ENCODE data around the gene CP.
"Not testable (repeated sequence)": the region's sequence is repeated elsewhere in the genome, so short reads cannot be mapped to it uniquely, and the experiment has no call there.

Gene CP

DNA sequence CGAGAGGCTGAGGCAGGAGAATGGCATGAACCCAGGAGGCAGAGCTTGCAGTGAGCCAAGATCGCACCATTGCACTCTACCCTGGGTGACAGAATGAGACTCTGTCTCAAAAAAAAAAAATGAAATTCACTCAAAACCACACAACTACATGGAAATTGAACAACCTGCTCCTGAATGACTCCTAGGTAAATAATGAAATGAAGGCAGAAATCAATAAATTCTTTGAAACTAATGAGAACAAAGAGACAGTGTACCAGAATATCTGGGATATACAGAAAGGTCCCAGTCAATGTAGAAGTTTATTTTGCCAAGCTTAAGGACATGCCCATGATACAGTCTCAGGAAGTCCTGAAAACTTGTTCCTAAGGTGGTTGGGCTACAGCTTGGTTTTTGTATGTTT, 16.6 kb upstream of the CP start:
- H3K9me3 Mint-ChIP-seq, H3K4me3 Mint-ChIP-seq, H3K36me3 Mint-ChIP-seq, H3K27ac Mint-ChIP-seq, H3K27me3 Mint-ChIP-seq, H3K4me1 Mint-ChIP-seq: not testable (repeated sequence)

DNA sequence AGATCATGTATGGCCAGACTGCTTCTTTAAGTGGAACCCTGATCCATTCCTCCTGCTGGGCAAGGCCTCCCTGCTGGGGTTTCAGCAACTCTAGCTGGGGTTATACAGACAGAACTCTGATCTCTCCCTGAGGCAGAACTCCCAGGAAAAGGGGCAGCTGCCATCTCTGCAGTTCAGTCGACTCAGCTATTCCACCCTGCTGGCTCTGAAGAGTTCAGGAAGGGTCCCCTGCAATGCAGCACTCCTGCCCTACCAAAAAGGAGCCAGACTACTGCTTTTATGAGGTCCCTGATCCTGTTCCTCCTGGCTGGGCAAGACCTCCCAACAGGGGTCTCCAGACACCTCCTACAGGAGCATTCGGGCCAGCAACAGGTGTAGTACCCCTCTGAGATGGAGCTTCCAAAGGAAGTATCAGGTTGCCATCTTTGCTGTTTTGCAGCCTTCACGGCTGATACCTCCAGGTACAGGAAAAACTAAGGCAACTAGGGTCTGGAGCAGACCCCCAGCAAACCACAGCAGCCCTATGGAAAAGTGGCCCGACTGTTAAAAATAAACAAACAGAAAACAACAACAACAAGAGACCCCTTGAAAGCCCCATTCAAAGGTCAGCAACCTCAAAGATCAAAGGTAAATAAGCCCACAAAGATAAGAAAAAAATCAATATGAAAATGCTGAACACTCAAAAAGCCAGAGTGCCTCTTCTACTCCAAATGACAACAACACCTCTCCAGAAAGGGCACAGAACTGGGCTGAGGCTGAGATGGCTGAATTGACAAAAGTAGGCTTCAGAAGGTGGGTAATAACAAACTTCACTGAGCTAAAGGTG, 14.2 kb upstream of the CP start:
- peaks cover 5% of the 10 kb centered on the region for H3K27me3 Mint-ChIP-seq
- H3K4me1 Mint-ChIP-seq = no peaks in the 10 kb centered on the region
- H3K4me3 Mint-ChIP-seq = no peak overlapping the region
- H3K9me3 Mint-ChIP-seq = no peaks in the 10 kb centered on the region
- no peaks in the 10 kb centered on the region for H3K36me3 Mint-ChIP-seq
- H3K27ac Mint-ChIP-seq = no peak overlapping the region

DNA sequence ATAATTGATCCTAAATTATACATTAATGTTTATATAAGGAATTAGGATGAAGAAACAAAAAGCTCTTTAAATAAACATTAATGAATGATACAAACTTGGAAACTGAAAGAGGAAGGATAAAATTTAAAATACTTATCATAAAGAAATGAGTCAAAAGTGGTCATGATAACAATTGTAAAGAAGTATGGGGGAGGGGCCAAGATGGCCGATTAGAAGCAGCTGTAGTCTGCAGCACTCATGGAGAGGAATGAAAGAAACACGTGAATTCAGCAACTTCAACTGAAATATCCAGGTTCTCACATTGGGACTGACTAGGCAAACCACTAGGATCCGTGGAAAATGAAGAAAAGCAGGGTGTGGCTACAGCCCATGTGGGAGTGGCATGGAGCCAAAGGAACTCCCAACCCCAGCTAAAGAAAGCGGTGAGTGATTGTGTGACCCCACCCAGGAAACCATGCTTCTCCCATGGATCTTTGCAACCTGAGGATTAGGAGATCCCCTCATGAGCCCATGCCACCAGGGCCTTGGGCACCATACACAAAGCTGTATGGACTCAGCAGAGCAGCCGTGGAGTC, 13.1 kb upstream of the CP start:
- Mint-ChIP-seq H3K4me1 (no peaks in the 10 kb centered on the region), H3K27me3 (peaks cover 5% of the 10 kb centered on the region), H3K36me3 (no peaks in the 10 kb centered on the region), H3K4me3 (no peak overlapping the region), H3K9me3 (no peaks in the 10 kb centered on the region), H3K27ac (no peak overlapping the region)

DNA sequence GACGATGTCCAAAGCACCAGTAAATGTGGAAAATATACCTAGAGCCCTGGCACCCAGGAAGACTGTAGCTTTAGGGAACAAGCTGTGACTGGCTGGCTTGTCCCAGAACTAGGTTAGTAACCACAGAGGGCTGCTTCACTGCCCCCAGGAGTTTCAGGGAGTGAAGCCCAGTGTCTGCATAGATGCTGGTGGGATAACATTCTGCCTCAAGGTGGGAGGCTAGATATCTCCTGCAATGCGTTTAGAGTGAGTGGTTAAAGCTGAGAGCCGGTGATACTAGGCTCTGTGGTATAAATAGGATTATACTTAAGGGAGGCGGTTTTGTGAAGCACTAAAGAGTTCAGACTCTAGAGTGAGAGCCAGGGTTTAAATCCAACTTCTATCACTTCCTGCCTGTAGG, 11.7 kb upstream of the CP start:
- Mint-ChIP-seq H3K27me3 (peaks cover 5% of the 10 kb centered on the region), H3K27ac (no peak overlapping the region), H3K36me3 (no peaks in the 10 kb centered on the region), H3K9me3 (no peaks in the 10 kb centered on the region), H3K4me3 (no peak overlapping the region), H3K4me1 (no peaks in the 10 kb centered on the region)

DNA sequence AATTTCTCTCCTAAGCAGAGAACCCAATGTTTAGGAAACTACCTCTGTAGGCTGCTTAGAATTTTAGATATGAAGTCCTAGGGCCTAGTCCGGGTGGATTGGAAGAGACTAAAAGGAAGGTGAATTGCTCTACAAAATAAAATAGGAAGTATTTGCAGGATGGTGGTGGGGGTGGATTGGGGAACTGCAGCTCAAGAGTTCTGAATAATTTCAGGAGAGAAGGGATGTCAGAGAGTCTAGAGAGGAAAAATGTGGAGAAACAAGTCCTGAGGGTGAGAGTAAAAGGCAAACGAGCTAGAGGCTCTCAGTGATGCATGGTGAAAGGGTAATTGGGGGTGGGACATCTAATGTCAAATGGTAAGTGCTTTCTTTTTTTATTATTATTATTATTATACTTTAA, 10.2 kb upstream of the CP start:
- H3K4me1 Mint-ChIP-seq = no peaks in the 10 kb centered on the region
- H3K27me3 Mint-ChIP-seq = peaks cover 5% of the 10 kb centered on the region
- H3K27ac Mint-ChIP-seq = no peak overlapping the region

DNA sequence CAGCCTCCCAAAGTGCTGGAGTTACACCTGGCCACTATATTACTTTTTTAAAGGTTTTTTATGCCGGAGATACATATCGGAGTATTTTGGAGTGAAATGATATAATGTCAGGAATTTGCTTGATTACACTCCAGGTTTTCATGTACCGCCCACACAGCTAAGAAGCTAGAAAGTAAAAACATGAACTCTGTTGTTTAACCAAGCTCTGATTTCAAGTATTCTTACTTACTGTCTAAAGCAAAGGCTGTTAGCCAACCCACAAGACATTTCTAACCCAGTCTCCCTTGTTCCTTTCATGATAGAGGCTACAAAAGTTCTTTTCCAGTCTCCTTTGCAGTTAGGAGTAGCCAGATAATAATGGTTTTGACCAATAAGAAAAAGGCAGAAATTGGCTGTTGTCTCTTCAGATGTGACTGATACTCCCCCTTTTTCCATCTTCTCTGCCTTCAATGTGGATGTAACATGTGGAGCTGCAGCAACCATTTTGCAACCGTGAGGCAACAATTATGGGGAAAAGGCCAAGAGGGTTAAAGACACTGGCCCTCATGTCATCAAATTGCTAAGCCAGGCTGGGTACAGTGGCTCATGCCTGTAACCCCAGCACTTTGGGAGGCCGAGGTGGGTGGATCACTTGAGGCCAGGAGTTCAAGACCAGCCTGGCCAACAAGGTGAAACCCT, 6.1 kb upstream of the CP start:
- Mint-ChIP-seq H3K36me3 (no peaks in the 10 kb centered on the region), H3K4me1 (peaks cover 17% of the 10 kb centered on the region), H3K4me3 (no peak overlapping the region), H3K9me3 (no peaks in the 10 kb centered on the region), H3K27ac (no peak overlapping the region), H3K27me3 (peaks cover under 1% of the 10 kb centered on the region)

More for the DNA sequence above, 10.2 kb upstream of the CP start:
- no peaks in the 10 kb centered on the region for H3K36me3 Mint-ChIP-seq
- no peak overlapping the region for H3K4me3 Mint-ChIP-seq
- H3K9me3 Mint-ChIP-seq = no peaks in the 10 kb centered on the region

DNA sequence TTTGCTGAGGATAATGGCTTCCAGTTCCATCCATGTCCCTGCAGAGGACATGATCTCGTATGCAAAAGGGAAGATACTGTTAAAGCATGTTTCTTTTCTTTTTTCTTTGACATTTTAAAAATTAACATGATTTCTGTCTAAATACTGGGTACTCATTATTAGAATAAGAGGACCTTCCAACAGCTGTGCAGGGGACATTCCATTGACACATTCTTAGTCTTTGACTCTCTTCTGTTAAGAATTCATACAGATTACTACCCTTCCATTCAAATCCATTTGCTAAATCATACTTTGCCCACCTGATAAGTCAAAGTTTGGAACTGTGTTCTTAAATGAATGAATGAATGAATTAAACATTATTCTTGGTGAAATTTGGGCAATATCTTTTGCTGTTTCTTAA, 5.1 kb upstream of the CP start:
- Mint-ChIP-seq H3K4me1 (peaks cover 17% of the 10 kb centered on the region), H3K27ac (no peak overlapping the region)

DNA sequence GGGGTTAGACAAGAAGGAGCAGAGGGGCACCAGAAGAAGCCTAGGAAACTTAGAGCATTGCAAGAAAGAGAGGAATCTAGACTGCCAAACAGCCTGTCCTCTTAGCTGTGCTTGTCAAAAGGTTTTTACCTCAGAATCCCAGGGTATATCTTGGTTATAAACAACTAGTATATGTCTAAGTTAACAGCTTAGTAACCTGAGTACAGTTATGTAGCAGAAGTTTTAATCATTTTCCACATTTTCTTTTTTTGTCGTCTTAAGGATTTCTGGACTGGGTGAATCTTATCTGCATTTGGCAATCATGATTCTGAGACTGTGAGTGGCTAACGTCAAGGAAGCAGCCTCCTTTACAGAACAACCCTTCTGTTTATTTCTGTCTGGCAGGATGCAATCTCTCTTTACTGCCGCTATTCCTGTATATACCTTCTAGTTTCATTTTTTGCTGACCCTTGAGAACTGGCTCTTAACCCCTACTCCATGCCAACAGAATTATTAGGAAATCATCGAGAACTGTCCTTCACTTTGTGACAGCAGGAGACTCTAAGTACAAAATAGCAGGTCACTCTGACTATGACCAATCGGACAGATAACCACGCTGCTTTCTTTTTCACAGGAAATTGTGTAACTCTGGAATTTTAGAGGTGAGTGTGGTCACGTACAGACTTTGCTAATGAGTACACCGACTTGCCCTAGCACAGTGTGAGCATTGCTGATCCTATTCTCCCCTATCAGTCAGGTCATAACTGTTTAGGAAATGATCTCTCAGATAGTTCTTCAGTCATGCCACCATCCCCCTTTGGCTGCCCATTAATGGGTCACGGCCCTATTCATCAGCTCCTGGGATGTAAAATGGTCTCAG, 3.3 kb upstream of the CP start:
- Mint-ChIP-seq H3K27ac (no peak overlapping the region), H3K4me1 (peaks cover 17% of the 10 kb centered on the region), H3K27me3 (no peaks in the 10 kb centered on the region), H3K4me3 (peak overlapping the region; percentile 62), H3K9me3 (no peaks in the 10 kb centered on the region), H3K36me3 (no peaks in the 10 kb centered on the region)

More for the DNA sequence above, 5.1 kb upstream of the CP start:
- Mint-ChIP-seq H3K36me3 (no peaks in the 10 kb centered on the region), H3K27me3 (no peaks in the 10 kb centered on the region), H3K9me3 (no peaks in the 10 kb centered on the region), H3K4me3 (no peak overlapping the region)

DNA sequence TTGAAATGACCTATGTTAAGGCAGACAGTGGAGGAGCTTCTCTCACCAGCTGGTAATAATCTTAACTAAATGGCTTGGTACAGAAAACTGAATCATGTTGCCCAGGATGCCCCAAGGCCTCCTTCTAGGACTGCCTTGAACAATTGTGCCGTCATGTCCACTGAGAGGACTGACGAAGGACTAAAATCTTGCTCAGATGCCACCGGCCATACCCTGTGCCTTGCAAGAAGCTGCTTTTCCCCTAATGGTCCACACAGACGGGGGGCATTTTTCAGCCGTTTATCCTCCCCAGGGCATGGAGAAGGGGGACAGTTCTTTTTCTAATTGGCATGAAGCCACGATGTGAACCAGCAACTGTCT, 1.8 kb upstream of the CP start:
- peaks cover 17% of the 10 kb centered on the region for H3K4me1 Mint-ChIP-seq
- H3K36me3 Mint-ChIP-seq = no peaks in the 10 kb centered on the region
- H3K9me3 Mint-ChIP-seq = no peaks in the 10 kb centered on the region
- H3K27ac Mint-ChIP-seq = no peak overlapping the region
- no peak overlapping the region for H3K4me3 Mint-ChIP-seq
- H3K27me3 Mint-ChIP-seq = peaks cover 3% of the 10 kb centered on the region

DNA sequence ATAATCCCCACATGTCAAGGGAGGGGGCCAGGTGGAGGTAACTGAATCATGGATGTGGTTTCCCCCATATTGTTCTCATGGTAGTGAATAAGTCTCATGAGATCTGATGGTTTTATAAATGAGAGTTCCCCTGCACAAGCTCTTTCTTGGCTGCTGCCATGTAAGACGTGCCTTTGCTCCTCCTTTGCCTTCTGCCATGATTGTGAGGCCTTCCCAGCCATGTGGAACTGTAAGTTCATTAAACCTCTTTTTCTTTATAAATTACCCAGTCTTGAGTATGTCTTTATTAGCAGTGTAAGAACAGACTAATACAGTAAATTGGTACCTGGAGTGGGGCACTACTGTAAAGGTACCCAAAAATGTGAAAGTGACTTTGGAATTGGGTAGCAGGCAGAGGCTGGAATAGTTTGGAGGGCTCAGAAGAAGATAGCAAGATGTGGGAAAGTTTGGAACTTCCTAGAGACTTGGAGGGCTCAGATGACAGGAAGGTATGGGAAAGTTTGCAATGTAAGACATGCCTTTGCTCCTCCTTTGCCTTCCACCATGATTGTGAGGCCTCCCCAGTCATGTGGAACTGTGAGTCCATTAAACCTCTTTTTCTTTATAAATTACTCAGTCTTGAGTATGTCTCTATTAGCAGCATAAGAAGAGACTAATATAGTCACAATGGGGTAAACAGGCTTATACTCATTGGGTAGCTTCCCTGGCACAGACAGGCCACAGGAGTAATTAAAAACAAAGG, 2.1 kb downstream of the CP start:
- H3K27ac Mint-ChIP-seq, H3K4me3 Mint-ChIP-seq, H3K4me1 Mint-ChIP-seq, H3K36me3 Mint-ChIP-seq, H3K9me3 Mint-ChIP-seq, H3K27me3 Mint-ChIP-seq: not testable (repeated sequence)

DNA sequence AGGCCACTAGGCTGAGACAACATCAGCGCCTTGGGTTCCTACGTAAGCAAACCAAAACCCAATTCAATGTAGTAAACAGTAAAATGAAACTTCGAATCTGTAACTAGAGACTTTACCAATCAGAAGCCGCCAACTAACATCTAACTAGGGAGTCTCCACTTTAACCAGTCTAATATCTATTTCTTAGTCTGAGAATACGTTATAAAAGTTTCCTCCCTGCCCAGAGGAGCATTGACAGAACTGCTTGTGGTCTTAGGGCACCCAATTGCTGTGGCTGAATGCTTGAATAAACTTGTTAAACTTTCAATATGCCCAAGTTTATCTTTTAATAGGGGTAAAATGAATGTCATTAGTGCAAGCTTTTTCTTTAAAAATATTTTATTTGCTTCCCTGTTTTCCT, 4.3 kb downstream of the CP start:
- Mint-ChIP-seq H3K4me3 (no peak overlapping the region), H3K36me3 (no peaks in the 10 kb centered on the region), H3K27me3 (peaks cover 3% of the 10 kb centered on the region), H3K27ac (no peak overlapping the region), H3K4me1 (no peaks in the 10 kb centered on the region), H3K9me3 (no peaks in the 10 kb centered on the region)

DNA sequence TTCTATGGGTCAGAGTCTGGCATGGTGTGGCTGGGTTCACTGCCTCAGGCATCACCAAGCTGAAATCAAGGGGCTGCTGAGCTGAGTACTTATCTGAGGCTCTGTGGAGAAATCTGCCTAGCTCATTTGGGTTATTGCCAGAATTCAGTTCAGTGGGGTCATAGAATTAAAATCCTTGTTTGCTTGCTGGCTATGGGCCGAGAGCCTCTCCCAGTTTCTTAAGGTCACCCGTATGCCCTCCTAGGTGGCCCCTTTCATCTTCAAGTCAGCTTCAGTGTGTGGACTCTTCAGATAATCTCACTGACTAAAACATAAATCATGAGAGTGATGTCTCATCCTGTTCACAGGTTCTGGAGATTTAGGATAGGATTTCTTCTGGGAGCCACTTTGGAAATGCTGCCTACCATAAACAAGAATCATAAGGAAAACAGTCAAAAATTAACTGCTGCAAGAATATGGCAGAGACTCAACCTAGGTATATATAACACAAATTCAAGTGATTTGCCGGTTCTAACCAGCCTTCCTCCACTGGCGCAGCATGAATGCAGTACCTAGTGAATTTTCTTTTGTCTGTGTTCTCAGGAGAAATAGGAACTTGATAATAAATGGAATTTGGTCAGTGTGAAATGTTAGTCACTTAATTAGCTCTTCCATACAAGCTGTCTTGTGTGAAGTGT, 5.3 kb downstream of the CP start:
- H3K4me3 Mint-ChIP-seq = no peak overlapping the region
- no peaks in the 10 kb centered on the region for H3K9me3 Mint-ChIP-seq
- H3K36me3 Mint-ChIP-seq = no peaks in the 10 kb centered on the region
- H3K27me3 Mint-ChIP-seq = peaks cover 3% of the 10 kb centered on the region
- H3K4me1 Mint-ChIP-seq = no peaks in the 10 kb centered on the region
- no peak overlapping the region for H3K27ac Mint-ChIP-seq

DNA sequence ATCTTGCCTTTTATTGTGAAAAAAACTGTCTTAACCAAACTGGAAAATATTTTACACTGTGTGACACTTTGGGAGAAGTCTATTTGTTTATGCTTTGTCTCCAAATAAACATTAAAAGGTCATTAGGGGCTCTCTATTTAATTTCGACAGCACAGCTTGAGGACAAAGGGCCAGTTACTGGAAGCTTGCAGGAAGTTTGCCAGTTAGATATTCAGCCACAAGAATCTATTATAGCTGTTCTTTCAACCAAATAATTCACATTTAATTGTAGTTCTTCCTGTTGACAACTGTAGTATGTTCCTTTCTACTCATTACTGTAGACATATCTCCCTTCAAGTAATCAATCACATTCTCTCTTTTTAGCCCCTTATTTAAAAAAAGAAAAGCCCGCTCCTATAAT, 6.1 kb downstream of the CP start:
- no peaks in the 10 kb centered on the region for H3K36me3 Mint-ChIP-seq
- no peak overlapping the region for H3K4me3 Mint-ChIP-seq
- peaks cover 6% of the 10 kb centered on the region for H3K27me3 Mint-ChIP-seq
- no peaks in the 10 kb centered on the region for H3K4me1 Mint-ChIP-seq
- no peaks in the 10 kb centered on the region for H3K9me3 Mint-ChIP-seq
- H3K27ac Mint-ChIP-seq = no peak overlapping the region

DNA sequence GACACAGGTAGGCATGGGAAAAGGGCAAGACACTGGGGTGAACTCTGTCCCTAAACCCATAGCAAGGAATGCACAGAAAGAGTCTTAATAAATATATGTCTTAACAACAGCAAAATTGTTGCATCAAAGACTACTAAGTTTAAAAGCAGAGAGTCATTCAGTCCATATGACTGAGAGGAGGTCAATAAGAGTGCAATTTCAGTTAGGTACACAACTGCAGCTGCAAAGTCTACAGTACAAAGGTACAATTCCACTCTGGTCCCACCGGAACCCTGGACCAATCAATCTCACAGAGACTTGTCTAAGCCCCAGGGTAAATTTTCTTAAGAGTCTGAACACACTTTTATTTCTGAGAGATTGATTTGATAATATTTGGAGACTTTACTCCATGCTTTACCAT, 6.9 kb downstream of the CP start:
- Mint-ChIP-seq H3K36me3 (no peaks in the 10 kb centered on the region), H3K4me1 (no peaks in the 10 kb centered on the region), H3K27ac (no peak overlapping the region), H3K27me3 (peaks cover 6% of the 10 kb centered on the region), H3K9me3 (no peaks in the 10 kb centered on the region), H3K4me3 (no peak overlapping the region)

DNA sequence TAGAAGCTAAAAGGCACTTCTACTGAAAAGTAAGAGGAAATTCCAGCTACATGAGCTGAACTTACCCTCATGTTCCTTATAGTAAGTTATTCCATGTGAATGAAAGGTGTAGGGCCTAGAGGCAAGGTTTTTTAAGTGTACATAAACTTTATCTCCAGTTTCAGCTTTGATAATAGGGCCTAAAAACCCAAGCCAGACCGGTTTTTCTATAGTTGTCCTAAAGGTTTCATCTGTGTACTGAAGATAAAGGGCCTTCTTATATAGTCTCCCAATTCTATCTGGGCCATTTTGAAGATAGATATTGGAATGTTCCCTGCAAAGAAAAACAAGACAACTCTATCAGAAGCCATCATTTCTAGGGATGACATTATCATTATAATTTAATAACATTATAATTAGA, 9.2 kb downstream of the CP start:
- Mint-ChIP-seq H3K9me3 (no peaks in the 10 kb centered on the region), H3K27ac (no peak overlapping the region), H3K36me3 (no peaks in the 10 kb centered on the region), H3K27me3 (peaks cover 5% of the 10 kb centered on the region), H3K4me1 (no peaks in the 10 kb centered on the region), H3K4me3 (no peak overlapping the region)

All from activated naive CD4-positive, alpha-beta T cell treated with anti-CD3 and anti-CD28 coated beads, Interleukin-2, amount 50 U/mL, for 24 hours (primary cell).